GM20000 (cell line): Measurements from ENCODE around the gene SWAP70.

Experiments used
- DNase-seq: peaks from one replicate; pipeline ENCODE4 v3.0.0; 2012; ENCODE audit warnings: low spot score
- CTCF ChIP-seq: IDR thresholded peaks from 2 replicates; pipeline ENCODE4 v1.5.1; 2012; ENCODE audit warnings: mild to moderate bottlenecking, control low read depth; ENCODE audit errors: extremely low read depth, missing control alignments

SWAP70 gene

DNA sequence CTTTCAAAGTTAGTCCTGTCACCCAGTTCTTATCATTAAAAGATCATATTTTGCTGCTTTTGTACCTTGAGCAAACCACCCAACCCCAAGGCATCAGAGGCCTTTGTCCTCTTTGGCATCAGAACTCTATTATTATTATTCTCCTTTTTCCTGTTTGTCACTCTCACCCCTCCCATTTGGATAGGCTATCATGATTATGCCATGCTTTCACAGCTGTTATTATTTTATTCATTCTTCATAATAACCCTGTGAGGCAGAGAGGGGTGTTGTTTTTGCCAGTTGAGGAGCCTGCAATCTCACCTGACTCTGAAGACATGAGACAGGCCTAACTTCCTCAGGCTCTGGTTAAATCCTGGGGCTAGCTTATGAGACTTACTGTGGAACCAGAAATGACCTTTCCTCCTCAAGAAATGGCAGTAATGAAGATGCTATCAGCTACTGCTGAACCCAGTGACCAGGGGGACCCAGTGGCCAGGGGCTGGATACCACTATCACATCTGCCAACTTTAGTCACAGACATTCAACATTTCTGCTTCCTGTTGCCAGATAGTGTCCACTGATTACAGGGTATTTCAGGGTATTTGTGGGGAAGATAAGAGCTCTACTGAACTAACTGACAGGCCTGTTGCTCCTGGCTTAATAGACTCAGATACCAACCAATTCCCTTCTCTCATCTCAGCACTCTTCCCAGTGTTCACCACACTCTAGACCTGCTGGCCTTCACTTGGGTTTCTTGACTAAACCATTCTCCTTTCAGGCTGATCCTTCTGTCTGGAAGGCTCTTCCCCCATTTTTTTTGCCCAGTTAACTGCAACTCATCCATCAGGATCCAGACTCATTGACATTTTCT is 11.8 kb upstream of the SWAP70 start:
- no peak for TF ChIP-seq CTCF
- DNase-seq, result no peak

DNA sequence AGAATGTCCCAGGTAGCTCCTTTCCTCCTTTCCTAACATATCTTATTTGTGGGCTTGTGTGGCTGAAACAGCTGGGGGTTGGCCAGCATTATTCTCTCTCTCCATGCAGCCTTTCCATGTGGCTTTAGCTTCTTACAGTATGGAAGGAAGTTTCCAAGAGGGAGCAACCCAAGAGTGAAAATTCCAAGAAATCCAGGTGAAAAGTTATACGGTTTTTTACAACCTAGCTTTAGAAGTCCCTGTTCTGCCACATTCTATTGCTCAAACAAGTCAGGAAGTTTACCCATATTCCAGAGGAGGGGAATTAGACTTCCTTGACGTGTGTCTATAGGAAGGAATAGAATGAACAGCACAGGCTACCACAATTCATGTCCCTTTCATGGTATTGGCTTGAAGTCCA is 10.0 kb upstream of the SWAP70 start:
- no peak for TF ChIP-seq CTCF
- DNase-seq, result no peak

DNA sequence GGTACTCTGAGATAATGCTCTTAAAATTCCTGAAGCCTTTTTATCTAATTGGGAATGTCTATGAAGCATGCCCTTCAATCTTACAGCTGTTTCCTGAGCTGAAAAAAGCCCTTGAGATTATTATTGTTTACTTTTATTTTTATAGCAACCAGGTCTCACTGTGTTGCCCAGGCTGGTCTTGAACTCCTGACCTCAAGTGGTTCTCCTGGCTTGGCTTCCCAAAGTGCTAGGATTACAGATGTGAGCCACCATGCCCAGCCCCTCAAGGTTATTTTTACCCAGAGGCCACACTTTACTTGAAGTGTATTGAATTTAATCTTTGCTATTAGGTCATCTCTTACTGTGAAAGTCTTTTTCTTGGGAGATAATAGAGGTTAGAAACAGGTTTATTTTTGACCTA is 7.0 kb upstream of the SWAP70 start:
- TF ChIP-seq CTCF, result no peak
- no peak for DNase-seq

- no peak for TF ChIP-seq CTCF
- DNase-seq, result no peak
Observed at GRCh38 chr11:9657531-9657930, 6.3 kb upstream of the SWAP70 start.

- no peak for TF ChIP-seq CTCF
- DNase-seq, result no peak
Observed at GRCh38 chr11:9660886-9661285, 3.0 kb upstream of the SWAP70 start.

GRCh38 chr11:9662273-9662672 is 1.6 kb upstream of the SWAP70 start:
- no peak for TF ChIP-seq CTCF
- peak; percentile 33 for DNase-seq

DNA sequence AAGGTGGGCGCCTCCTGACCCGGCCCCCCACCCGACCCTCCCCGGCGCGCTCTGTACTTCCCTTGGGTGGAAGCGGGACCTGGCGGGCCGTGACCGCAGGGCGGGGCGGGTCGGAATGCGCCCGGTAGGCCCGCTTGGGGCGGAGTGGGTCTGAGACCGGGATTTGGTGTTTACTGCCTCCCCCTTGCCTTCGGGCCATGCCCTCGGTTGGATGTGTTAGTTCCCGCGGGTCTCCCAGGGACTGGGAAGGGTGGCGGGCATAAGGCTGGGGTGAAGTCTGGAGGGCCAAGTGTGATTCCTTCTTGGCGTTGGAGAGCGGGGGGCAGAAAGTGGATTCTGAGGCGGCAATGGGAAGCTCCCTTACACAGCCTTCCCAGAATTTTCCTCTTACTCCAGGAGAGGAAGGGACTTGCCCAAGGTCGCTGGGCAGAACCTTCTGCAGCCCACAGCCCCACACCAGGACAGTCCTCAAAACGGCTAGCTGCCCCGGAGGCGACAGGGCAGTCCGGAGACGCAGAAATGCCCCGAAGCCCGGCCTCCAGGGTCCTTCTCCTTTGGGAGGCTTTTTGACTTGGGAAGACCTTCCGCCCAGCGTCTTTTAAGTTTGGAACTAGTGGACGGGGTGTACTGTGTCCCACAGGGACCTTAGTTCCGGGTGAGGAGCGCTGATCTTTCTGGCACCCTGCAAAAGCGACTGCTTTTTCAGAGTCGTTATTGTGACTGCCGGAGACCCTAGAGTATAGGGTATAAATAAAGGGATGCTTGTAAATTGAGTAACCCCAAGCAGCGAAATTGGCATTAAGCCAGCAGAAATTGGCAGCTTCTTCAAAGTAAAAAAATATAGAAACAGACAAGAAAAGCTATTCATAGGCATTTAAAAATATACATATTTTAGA is 647 bp downstream of the SWAP70 start:
- DNase-seq, result peak; percentile 52
- TF ChIP-seq CTCF, result no peak
